ENCODE data around the gene ARHGAP4.

Gene ARHGAP4

GRCh38 chrX:153932220-153932915, 6.3 kb upstream of the ARHGAP4 start:
- no peak overlapping the region for H3K4me3 ChIP-seq (ENCODE audit: low read depth in 1 of 2, low read length in 2 of 2)
- H3K36me3 ChIP-seq (ENCODE audit: control insufficient read depth in 1 of 2, insufficient read depth in 2 of 2, low read length in 2 of 2) = peaks cover 0 to 21% of the 10 kb centered on the region in 2 donors
- peaks cover 8 to 21% of the 10 kb centered on the region in 2 donors for H3K4me1 ChIP-seq (ENCODE audit: control insufficient read depth in 1 of 2, insufficient read depth in 2 of 2, low read length in 2 of 2)
- no peaks in the 10 kb centered on the region for H3K9me3 ChIP-seq (ENCODE audit: control insufficient read depth in 1 of 2, low read length in 2 of 2)
- no peak overlapping the region for H3K9ac ChIP-seq (ENCODE audit: low read depth in 1 of 2, low read length in 2 of 2)
- no peak overlapping the region for H3K27ac ChIP-seq (ENCODE audit: low read depth, low read length)
- H3K27me3 ChIP-seq (ENCODE audit: control insufficient read depth in 1 of 2, insufficient read depth in 2 of 2, low read length in 2 of 2) = no peaks in the 10 kb centered on the region

- H3K27ac ChIP-seq (ENCODE audit: low read depth, low read length) = no peak overlapping the region
- no peak overlapping the region for H3K9ac ChIP-seq (ENCODE audit: low read depth in 1 of 2, low read length in 2 of 2)
- peaks cover 14 to 25% of the 10 kb centered on the region in 2 donors for H3K4me1 ChIP-seq (ENCODE audit: control insufficient read depth in 1 of 2, insufficient read depth in 2 of 2, low read length in 2 of 2)
- H3K4me3 ChIP-seq (ENCODE audit: low read depth in 1 of 2, low read length in 2 of 2) = no peak overlapping the region
- no peaks in the 10 kb centered on the region for H3K9me3 ChIP-seq (ENCODE audit: control insufficient read depth in 1 of 2, low read length in 2 of 2)
- peaks cover 0 to 21% of the 10 kb centered on the region in 2 donors for H3K36me3 ChIP-seq (ENCODE audit: control insufficient read depth in 1 of 2, insufficient read depth in 2 of 2, low read length in 2 of 2)
- H3K27me3 ChIP-seq (ENCODE audit: control insufficient read depth in 1 of 2, insufficient read depth in 2 of 2, low read length in 2 of 2) = no peaks in the 10 kb centered on the region
Measured at GRCh38 chrX:153931748-153932147, 5.7 kb upstream of the ARHGAP4 start.

GRCh38 chrX:153931151-153931550, 5.1 kb upstream of the ARHGAP4 start:
- H3K27ac ChIP-seq (ENCODE audit: low read depth, low read length) = no peak overlapping the region
- H3K4me3 ChIP-seq (ENCODE audit: low read depth in 1 of 2, low read length in 2 of 2) = no peak overlapping the region
- H3K9me3 ChIP-seq (ENCODE audit: control insufficient read depth in 1 of 2, low read length in 2 of 2) = no peaks in the 10 kb centered on the region
- H3K36me3 ChIP-seq (ENCODE audit: control insufficient read depth in 1 of 2, insufficient read depth in 2 of 2, low read length in 2 of 2) = peaks cover 0 to 21% of the 10 kb centered on the region in 2 donors
- peaks cover 16 to 25% of the 10 kb centered on the region in 2 donors for H3K4me1 ChIP-seq (ENCODE audit: control insufficient read depth in 1 of 2, insufficient read depth in 2 of 2, low read length in 2 of 2)
- no peaks in the 10 kb centered on the region for H3K27me3 ChIP-seq (ENCODE audit: control insufficient read depth in 1 of 2, insufficient read depth in 2 of 2, low read length in 2 of 2)
- no peak overlapping the region for H3K9ac ChIP-seq (ENCODE audit: low read depth in 1 of 2, low read length in 2 of 2)

GRCh38 chrX:153930011-153930910, 4.2 kb upstream of the ARHGAP4 start:
- H3K9me3 ChIP-seq (ENCODE audit: control insufficient read depth in 1 of 2, low read length in 2 of 2) = no peaks in the 10 kb centered on the region
- H3K4me1 ChIP-seq (ENCODE audit: control insufficient read depth in 1 of 2, insufficient read depth in 2 of 2, low read length in 2 of 2) = peaks cover 22% of the 10 kb centered on the region in 2 donors
- H3K4me3 ChIP-seq (ENCODE audit: low read depth in 1 of 2, low read length in 2 of 2) = no peak overlapping the region
- no peak overlapping the region for H3K27ac ChIP-seq (ENCODE audit: low read depth, low read length)
- H3K27me3 ChIP-seq (ENCODE audit: control insufficient read depth in 1 of 2, insufficient read depth in 2 of 2, low read length in 2 of 2) = no peaks in the 10 kb centered on the region
- no peak overlapping the region for H3K9ac ChIP-seq (ENCODE audit: low read depth in 1 of 2, low read length in 2 of 2)
- peaks cover 0 to 21% of the 10 kb centered on the region in 2 donors for H3K36me3 ChIP-seq (ENCODE audit: control insufficient read depth in 1 of 2, insufficient read depth in 2 of 2, low read length in 2 of 2)

- H3K4me3 ChIP-seq (ENCODE audit: low read depth in 1 of 2, low read length in 2 of 2) = no peak overlapping the region
- no peaks in the 10 kb centered on the region for H3K9me3 ChIP-seq (ENCODE audit: control insufficient read depth in 1 of 2, low read length in 2 of 2)
- H3K4me1 ChIP-seq (ENCODE audit: control insufficient read depth in 1 of 2, insufficient read depth in 2 of 2, low read length in 2 of 2) = peaks cover 22 to 28% of the 10 kb centered on the region in 2 donors
- peaks cover 0 to 21% of the 10 kb centered on the region in 2 donors for H3K36me3 ChIP-seq (ENCODE audit: control insufficient read depth in 1 of 2, insufficient read depth in 2 of 2, low read length in 2 of 2)
- H3K9ac ChIP-seq (ENCODE audit: low read depth in 1 of 2, low read length in 2 of 2) = no peak overlapping the region
- H3K27ac ChIP-seq (ENCODE audit: low read depth, low read length) = no peak overlapping the region
- H3K27me3 ChIP-seq (ENCODE audit: control insufficient read depth in 1 of 2, insufficient read depth in 2 of 2, low read length in 2 of 2) = no peaks in the 10 kb centered on the region
Measured at GRCh38 chrX:153929576-153929975, 3.5 kb upstream of the ARHGAP4 start.

GRCh38 chrX:153928846-153929245, 2.8 kb upstream of the ARHGAP4 start:
- no peak overlapping the region for H3K27ac ChIP-seq (ENCODE audit: low read depth, low read length)
- H3K27me3 ChIP-seq (ENCODE audit: control insufficient read depth in 1 of 2, insufficient read depth in 2 of 2, low read length in 2 of 2) = no peaks in the 10 kb centered on the region
- no peak overlapping the region for H3K4me3 ChIP-seq (ENCODE audit: low read depth in 1 of 2, low read length in 2 of 2)
- H3K9me3 ChIP-seq (ENCODE audit: control insufficient read depth in 1 of 2, low read length in 2 of 2) = no peaks in the 10 kb centered on the region
- peak overlapping the region in 1 of 2 donors; percentile 6 for H3K9ac ChIP-seq (ENCODE audit: low read depth in 1 of 2, low read length in 2 of 2)
- peaks cover 0 to 21% of the 10 kb centered on the region in 2 donors for H3K36me3 ChIP-seq (ENCODE audit: control insufficient read depth in 1 of 2, insufficient read depth in 2 of 2, low read length in 2 of 2)
- peaks cover 18 to 31% of the 10 kb centered on the region in 2 donors for H3K4me1 ChIP-seq (ENCODE audit: control insufficient read depth in 1 of 2, insufficient read depth in 2 of 2, low read length in 2 of 2)

GRCh38 chrX:153927922-153928760, 2.1 kb upstream of the ARHGAP4 start:
- peaks cover 19 to 29% of the 10 kb centered on the region in 2 donors for H3K4me1 ChIP-seq (ENCODE audit: control insufficient read depth in 1 of 2, insufficient read depth in 2 of 2, low read length in 2 of 2)
- H3K27me3 ChIP-seq (ENCODE audit: control insufficient read depth in 1 of 2, insufficient read depth in 2 of 2, low read length in 2 of 2) = no peaks in the 10 kb centered on the region
- H3K4me3 ChIP-seq (ENCODE audit: low read depth in 1 of 2, low read length in 2 of 2) = peak overlapping the region; percentile 74 to 77
- H3K9ac ChIP-seq (ENCODE audit: low read depth in 1 of 2, low read length in 2 of 2) = peak overlapping the region; percentile 92 to 94
- peaks cover 0 to 21% of the 10 kb centered on the region in 2 donors for H3K36me3 ChIP-seq (ENCODE audit: control insufficient read depth in 1 of 2, insufficient read depth in 2 of 2, low read length in 2 of 2)
- H3K9me3 ChIP-seq (ENCODE audit: control insufficient read depth in 1 of 2, low read length in 2 of 2) = no peaks in the 10 kb centered on the region
- H3K27ac ChIP-seq (ENCODE audit: low read depth, low read length) = peak overlapping the region; percentile 94

GRCh38 chrX:153927672-153927921, 1.5 kb upstream of the ARHGAP4 start:
- Histone ChIP-seq H3K36me3 (ENCODE audit: control insufficient read depth in 1 of 2, insufficient read depth in 2 of 2, low read length in 2 of 2) (peaks cover 0 to 21% of the 10 kb centered on the region in 2 donors), H3K27ac (ENCODE audit: low read depth, low read length) (peak overlapping the region; percentile 94), H3K4me3 (ENCODE audit: low read depth in 1 of 2, low read length in 2 of 2) (peak overlapping the region; percentile 74 to 77), H3K27me3 (ENCODE audit: control insufficient read depth in 1 of 2, insufficient read depth in 2 of 2, low read length in 2 of 2) (no peaks in the 10 kb centered on the region), H3K9ac (ENCODE audit: low read depth in 1 of 2, low read length in 2 of 2) (peak overlapping the region; percentile 92 to 94), H3K9me3 (ENCODE audit: control insufficient read depth in 1 of 2, low read length in 2 of 2) (no peaks in the 10 kb centered on the region), H3K4me1 (ENCODE audit: control insufficient read depth in 1 of 2, insufficient read depth in 2 of 2, low read length in 2 of 2) (peaks cover 24 to 29% of the 10 kb centered on the region in 2 donors)

GRCh38 chrX:153926858-153927671, 1.0 kb upstream of the ARHGAP4 start:
- Histone ChIP-seq H3K4me3 (ENCODE audit: low read depth in 1 of 2, low read length in 2 of 2) (peak overlapping the region; percentile 74 to 77), H3K9ac (ENCODE audit: low read depth in 1 of 2, low read length in 2 of 2) (peak overlapping the region; percentile 92 to 94), H3K9me3 (ENCODE audit: control insufficient read depth in 1 of 2, low read length in 2 of 2) (no peaks in the 10 kb centered on the region), H3K27me3 (ENCODE audit: control insufficient read depth in 1 of 2, insufficient read depth in 2 of 2, low read length in 2 of 2) (no peaks in the 10 kb centered on the region), H3K36me3 (ENCODE audit: control insufficient read depth in 1 of 2, insufficient read depth in 2 of 2, low read length in 2 of 2) (peaks cover 0 to 17% of the 10 kb centered on the region in 2 donors), H3K27ac (ENCODE audit: low read depth, low read length) (peak overlapping the region; percentile 94), H3K4me1 (ENCODE audit: control insufficient read depth in 1 of 2, insufficient read depth in 2 of 2, low read length in 2 of 2) (peaks cover 27 to 29% of the 10 kb centered on the region in 2 donors)
